OCI-LY3 (cell line): ENCODE measurements around the gene EDC4.

Experiments
- H2AFZ ChIP-seq: fragments of 200-600, 300-600 bp; shearing (Covaris generic); 2 replicates; pipeline ENCODE4 v1.6.0; 2014; ENCODE audit warnings: antibody characterized with exemption, low read depth, low read length
- H3K27ac ChIP-seq: fragments of 200-600, 300-600 bp; sonication (generic); 2 replicates; pipeline ENCODE4 v1.5.1; 2014; ENCODE audit warnings: mild to moderate bottlenecking, low read length, moderate library complexity, mixed read lengths
- H3K27me3 ChIP-seq: fragments of 200-600, 300-600 bp; sonication (generic); 2 replicates; pipeline ENCODE4 v1.6.1; 2014; ENCODE audit warnings: low read depth, low read length, mixed read lengths
- H3K36me3 ChIP-seq: fragments of 200-600, 300-600 bp; sonication (generic); replicated peaks from 2 replicates; pipeline ENCODE3; 2014; ENCODE audit warnings: low read depth, low read length, mixed read lengths
- H3K4me1 ChIP-seq: fragments of 300-600, 200-600 bp; sonication (generic); 2 replicates; pipeline ENCODE4 v1.6.1; 2014; ENCODE audit warnings: low read length, mixed read lengths
- H3K4me2 ChIP-seq: fragments of 200-600, 300-600 bp; sonication (generic); 2 replicates; pipeline ENCODE4 v1.6.1; 2014; ENCODE audit warnings: low read length, mixed read lengths
- H3K4me3 ChIP-seq: fragments of 300-600, 200-600 bp; sonication (generic); 2 replicates; pipeline ENCODE4 v1.5.1; 2014; ENCODE audit warnings: antibody characterized with exemption, mild to moderate bottlenecking, low read length, moderate library complexity
- H3K79me2 ChIP-seq: fragments of 300-600, 200-600 bp; shearing (Covaris generic); 2 replicates; pipeline ENCODE4 v1.6.1; 2014; ENCODE audit warnings: mild to moderate bottlenecking, low read length, mixed read lengths
- H3K9ac ChIP-seq: fragments of 300-600, 200-600 bp; shearing (Covaris generic); 2 replicates; pipeline ENCODE4 v1.6.0; 2014; ENCODE audit warnings: mild to moderate bottlenecking, low read length, moderate library complexity
- H3K9me3 ChIP-seq: fragments of 200-600, 300-600 bp; shearing (Covaris generic); 2 replicates; pipeline ENCODE4 v1.6.1; 2014; ENCODE audit warnings: low read length, mixed read lengths; ENCODE audit not compliant: insufficient read depth
- H4K20me1 ChIP-seq: fragments of 200-600, 300-600 bp; sonication (generic); 2 replicates; pipeline ENCODE4 v1.6.1; 2016; ENCODE audit warnings: low read length, mixed read lengths; ENCODE audit not compliant: insufficient read depth
- CTCF ChIP-seq: fragments of 200-600, 300-600 bp; sonication (generic); IDR thresholded peaks from 2 replicates; pipeline ENCODE4 v1.5.1; 2014; ENCODE audit warnings: antibody characterized with exemption, low read length, low read depth
- EZH2phosphoT487 ChIP-seq: fragments of 200-600 bp; shearing (Covaris generic); IDR thresholded peaks from 2 replicates; pipeline ENCODE4 v1.6.1; 2018; ENCODE audit warnings: antibody characterized with exemption, mixed run types, low read depth

Gene EDC4

DNA sequence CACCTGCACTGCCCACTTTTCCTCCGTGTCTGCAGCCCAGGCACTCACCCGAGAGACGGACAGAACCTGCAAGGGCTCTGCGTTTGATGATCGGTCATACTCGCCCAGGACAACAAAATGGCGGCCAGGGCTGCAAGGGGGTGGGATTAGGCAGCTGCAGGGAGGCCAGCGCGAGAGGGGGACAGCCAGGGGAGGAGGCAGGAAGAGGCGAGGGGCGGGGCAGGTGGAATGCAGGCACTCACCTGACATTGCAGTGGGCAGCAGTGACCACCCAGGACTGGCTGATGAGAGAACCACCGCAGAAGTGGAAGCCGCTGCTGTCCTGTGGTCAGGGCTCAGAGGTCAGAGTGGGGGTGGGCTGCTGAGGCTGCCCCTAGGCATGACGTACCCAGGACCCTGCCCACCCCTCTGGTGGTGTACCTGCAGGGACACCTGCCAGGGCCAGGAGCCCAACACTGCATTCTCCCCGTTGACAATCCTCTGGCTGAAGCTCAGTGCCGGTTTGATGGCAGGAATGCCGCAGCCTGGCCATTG lies 57.9 kb downstream of the EDC4 start:
- Histone ChIP-seq H3K4me1 (peaks cover 27% of the 10 kb centered on the region), H4K20me1 (peaks cover 17% of the 10 kb centered on the region), H2AFZ (no peak overlapping the region), H3K27ac (no peak overlapping the region), H3K79me2 (peaks cover 14% of the 10 kb centered on the region), H3K4me2 (no peak overlapping the region), H3K4me3 (no peak overlapping the region), H3K27me3 (no peaks in the 10 kb centered on the region), H3K9me3 (no peaks in the 10 kb centered on the region), H3K36me3 (peaks cover 35% of the 10 kb centered on the region), H3K9ac (no peak overlapping the region)
- TF ChIP-seq EZH2phosphoT487 (no peak), CTCF (no peak)
